Measurements from ENCODE around the gene TIMM44.

DNA sequence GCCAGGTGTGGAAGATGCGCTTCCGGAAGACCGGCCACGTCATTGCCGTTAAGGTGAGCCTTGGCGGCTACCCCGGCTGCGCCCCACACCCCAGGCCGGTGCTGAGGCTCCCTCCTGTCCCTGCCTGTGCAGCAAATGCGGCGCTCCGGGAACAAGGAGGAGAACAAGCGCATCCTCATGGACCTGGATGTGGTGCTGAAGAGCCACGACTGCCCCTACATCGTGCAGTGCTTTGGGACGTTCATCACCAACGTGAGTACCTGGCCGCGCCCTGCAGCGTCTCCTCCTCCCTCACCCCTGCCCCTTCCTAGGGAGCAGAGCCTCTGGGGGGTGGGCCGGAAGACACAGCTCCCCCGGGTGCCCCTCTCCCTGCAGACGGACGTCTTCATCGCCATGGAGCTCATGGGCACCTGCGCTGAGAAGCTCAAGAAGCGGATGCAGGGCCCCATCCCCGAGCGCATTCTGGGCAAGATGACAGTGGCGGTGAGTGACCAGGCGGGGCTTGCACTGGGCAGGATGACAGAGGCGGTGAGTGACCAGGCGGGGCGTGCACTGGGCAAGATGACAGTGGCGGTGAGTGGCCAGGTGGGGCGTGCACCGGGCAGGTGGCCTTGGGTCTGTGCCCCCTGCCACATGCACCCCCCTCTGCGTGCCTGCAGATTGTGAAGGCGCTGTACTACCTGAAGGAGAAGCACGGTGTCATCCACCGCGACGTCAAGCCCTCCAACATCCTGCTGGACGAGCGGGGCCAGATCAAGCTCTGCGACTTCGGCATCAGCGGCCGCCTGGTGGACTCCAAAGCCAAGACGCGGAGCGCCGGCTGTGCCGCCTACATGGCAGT lies 32.9 kb downstream of the TIMM44 start:
- TF ChIP-seq, protein P1, sequence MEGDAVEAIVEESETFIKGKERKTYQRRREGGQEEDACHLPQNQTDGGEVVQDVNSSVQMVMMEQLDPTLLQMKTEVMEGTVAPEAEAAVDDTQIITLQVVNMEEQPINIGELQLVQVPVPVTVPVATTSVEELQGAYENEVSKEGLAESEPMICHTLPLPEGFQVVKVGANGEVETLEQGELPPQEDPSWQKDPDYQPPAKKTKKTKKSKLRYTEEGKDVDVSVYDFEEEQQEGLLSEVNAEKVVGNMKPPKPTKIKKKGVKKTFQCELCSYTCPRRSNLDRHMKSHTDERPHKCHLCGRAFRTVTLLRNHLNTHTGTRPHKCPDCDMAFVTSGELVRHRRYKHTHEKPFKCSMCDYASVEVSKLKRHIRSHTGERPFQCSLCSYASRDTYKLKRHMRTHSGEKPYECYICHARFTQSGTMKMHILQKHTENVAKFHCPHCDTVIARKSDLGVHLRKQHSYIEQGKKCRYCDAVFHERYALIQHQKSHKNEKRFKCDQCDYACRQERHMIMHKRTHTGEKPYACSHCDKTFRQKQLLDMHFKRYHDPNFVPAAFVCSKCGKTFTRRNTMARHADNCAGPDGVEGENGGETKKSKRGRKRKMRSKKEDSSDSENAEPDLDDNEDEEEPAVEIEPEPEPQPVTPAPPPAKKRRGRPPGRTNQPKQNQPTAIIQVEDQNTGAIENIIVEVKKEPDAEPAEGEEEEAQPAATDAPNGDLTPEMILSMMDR (IDR thresholded peaks at IDR 0.05), result no peak
- TF ChIP-seq POLR2AphosphoS5 (IDR thresholded peaks at IDR 0.05), result no peak

Data from gastroesophageal sphincter (tissue), 3 donors.